GM21367 (cell line): ENCODE measurements around the gene SLFN11.
"Not testable (repeated sequence)": the region's sequence is repeated elsewhere in the genome, so short reads cannot be mapped to it uniquely, and the experiment has no call there.

Experiments used
- ATAC-seq: cut with Tn5 transposase; IDR thresholded peaks from one replicate; pipeline ENCODE4 v1.9.1; 2021; ENCODE audit not compliant: unreplicated experiment

SLFN11 gene

DNA sequence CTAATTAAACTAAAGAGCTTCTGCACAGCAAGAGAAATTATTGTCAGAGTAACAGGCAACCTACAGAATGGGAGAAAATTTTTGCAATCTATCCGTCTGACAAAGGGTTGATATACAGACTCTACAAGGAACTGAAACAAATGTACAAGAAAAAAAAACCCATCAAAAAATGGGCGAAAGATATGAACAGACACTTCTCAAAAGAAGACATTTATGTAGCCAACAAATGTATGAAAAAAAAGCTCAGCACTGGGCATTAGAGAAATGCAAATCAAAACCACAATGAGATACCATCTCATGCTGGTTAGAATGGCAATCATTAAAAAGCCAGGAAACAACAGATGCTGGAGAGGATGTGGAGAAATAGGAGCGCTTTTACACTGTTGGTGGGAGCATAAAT is 64.1 kb downstream of the SLFN11 start:
- not testable (repeated sequence) for ATAC-seq
